GM12873 (cell line): ENCODE measurements around the gene ATP6AP1.

ENCODE experiments used
- TF ChIP-seq, protein P1 (sequence below): IDR thresholded peaks from 2 replicates; pipeline ENCODE4 v1.5.1; 2012; ENCODE audit warnings: low read depth, mild to moderate bottlenecking, moderate library complexity, low read length, control low read depth; ENCODE audit not compliant: insufficient read depth; ENCODE audit errors: missing control alignments

ATP6AP1 gene

DNA sequence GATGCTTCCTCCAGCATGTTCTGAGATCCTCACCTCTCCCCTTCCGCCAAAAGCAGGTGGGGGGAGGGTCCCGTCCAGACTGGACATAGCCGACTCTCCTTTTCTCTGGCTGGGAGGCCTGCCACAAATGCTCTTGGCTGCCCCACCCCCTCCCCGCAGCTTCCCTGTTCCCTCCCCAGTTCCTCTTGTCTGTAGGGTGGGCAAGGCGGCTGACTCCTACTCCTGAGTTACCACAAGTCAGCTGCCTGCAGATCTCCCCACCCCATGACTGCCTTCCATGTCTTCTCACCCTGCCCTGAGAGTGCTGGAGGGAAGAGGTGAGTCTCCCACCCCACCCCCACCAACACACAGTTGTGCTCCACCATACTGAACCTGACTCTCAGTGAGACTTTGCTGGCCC lies 2.9 kb downstream of the ATP6AP1 start:
- TF ChIP-seq, protein P1, sequence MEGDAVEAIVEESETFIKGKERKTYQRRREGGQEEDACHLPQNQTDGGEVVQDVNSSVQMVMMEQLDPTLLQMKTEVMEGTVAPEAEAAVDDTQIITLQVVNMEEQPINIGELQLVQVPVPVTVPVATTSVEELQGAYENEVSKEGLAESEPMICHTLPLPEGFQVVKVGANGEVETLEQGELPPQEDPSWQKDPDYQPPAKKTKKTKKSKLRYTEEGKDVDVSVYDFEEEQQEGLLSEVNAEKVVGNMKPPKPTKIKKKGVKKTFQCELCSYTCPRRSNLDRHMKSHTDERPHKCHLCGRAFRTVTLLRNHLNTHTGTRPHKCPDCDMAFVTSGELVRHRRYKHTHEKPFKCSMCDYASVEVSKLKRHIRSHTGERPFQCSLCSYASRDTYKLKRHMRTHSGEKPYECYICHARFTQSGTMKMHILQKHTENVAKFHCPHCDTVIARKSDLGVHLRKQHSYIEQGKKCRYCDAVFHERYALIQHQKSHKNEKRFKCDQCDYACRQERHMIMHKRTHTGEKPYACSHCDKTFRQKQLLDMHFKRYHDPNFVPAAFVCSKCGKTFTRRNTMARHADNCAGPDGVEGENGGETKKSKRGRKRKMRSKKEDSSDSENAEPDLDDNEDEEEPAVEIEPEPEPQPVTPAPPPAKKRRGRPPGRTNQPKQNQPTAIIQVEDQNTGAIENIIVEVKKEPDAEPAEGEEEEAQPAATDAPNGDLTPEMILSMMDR, result no peak

DNA sequence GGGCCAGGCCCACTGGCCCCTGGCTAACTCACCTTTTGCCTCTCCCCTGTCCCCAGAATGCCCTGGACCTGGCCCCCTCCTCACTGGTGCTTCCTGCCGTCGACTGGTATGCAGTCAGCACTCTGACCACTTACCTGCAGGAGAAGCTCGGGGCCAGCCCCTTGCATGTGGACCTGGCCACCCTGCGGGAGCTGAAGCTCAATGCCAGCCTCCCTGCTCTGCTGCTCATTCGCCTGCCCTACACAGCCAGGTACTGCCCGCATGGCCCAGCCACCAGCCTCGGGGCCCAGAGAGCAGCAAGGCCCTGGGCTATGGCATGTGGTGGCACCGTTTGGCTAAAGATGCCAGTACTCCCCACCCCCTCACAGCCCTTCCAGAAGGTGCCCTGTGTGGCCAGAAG lies 3.7 kb downstream of the ATP6AP1 start:
- TF ChIP-seq, protein P1, result no peak

DNA sequence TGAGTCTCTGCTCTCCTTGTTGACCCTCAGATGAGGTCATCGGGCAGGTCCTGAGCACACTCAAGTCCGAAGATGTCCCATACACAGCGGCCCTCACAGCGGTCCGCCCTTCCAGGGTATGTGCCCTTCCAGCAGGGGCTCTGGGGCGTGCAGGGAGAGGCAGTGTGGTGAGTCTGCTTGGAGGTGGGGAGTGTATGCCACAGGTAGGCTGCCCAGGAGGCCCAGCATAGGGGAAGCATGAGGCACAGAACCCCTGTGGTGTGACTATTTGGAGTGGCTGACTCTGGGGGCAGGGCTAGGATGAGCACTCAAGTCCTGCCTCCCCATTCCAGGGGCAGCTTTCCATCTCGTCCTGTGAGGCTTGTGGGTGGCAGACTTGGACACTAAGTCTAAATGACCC lies 5.1 kb downstream of the ATP6AP1 start:
- TF ChIP-seq, protein P1, result no peak

DNA sequence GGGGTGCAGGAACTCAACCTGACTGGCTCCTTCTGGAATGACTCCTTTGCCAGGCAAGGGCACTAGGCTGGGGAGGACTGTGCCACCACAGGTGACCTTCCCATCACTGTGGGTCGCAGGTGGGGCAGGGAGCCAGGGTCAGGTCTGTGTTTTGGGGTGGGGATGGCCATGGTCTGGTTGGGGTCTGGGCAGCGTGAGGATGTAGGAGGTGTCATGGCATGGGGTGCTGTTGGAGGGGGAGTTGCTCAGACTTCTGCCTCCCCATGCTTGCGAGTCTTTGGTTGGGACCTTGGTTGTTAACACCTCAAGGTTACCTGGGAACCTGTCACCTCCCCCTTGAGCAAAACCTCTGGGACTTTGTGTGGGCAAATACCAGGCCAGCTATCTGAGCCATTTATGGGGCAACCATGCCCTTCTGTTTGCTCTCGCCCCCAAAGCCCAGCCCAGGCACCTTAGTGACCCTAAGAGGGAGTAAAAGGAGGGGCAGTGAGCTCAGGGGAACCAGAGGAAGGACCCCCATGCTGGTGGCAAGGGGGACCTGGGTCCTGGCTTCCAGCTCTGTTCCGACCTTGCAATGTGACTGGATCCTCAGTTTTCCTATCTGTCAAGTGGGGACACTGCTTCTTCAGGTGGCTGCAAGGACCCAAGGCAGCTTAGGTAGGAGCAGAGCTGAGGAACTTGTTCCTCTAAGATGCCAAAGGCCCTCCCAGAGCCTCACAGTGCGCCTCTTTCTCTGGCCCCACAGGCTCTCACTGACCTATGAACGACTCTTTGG lies 6.1 kb downstream of the ATP6AP1 start:
- TF ChIP-seq, protein P1, result no peak

DNA sequence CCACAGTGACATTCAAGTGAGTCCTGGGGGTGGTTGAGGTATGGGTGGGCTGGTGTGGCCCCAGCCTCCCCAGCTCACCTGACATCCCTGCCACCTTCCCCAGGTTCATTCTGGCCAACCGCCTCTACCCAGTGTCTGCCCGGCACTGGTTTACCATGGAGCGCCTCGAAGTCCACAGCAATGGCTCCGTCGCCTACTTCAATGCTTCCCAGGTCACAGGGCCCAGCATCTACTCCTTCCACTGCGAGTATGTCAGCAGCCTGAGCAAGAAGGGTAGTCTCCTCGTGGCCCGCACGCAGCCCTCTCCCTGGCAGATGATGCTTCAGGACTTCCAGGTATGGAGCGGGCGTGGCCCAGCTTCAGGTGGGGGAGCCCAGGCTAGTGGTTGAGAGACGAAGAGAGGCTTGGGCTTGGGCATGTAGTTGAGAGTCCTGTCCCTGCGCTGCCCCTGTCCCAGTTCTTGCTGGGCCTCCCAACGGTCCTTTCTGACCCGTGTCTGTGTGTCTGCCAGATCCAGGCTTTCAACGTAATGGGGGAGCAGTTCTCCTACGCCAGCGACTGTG lies 6.8 kb downstream of the ATP6AP1 start:
- TF ChIP-seq, protein P1, result no peak

DNA sequence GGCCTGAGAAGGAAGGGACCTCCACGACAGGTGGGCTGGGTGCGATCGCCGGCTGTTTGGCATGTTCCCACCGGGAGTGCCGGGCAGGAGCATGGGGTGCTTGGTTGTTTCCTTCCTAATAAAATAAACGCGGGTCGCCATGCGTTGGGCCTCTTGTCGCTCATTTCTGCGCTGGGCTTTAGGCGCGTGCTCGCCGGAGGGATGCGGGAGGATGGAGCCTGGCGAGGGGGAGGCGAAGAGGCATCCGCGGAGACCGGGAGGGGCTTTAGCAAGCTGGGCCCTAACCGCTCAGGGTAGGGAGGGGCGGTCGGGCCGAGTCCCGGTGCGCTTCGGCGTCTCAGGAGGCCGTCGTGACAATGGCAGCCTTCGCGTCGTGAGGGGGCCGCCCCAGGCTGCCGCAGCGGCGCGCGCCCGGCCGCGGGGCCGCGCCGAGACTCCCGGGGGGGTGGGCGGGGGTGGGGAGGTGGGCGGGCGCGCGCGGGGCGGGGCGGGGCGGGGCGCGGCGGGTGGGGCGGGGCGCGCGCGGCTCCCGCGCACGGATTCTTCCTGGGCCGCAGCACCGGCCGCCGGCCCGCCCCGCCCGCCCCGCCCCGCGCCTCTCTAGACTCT lies 8.0 kb downstream of the ATP6AP1 start:
- TF ChIP-seq, protein P1, result no peak

DNA sequence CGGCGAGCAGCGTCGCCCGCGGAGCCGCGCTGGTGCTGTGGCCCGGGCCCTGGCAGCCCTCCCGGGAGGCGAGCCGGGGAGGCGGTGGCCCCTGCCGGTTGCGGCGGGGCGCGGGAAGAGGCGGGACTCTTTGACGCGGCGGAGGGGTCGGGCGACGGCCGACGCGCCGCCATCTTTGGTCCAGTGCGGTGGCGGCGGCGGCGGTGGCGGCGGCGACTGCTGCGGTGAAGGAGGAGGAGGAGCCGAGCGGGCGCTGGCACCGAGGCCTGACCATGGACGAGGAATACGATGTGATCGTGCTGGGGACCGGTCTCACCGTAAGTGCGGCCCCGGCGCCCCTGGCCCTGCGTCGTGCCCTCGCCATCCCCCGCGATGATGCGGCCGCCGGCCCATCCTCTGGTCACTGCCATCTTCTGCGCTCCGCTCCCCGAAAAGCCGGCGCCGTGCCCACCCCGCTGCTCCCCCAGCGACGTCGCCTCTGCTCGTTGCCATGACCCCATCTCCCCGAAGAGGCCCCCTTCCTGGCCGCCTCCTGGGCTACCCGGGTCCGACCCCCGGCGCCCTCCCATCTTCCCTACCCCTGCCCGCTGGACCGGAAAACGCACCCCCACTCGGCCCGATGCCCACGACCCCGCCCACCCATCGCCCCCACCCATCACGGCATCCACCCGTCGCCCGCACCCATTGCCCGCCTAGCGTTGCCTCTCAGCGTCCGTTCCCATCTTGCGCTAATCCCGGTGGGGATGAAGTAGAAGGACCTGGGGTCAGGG lies 8.7 kb downstream of the ATP6AP1 start, which contains the start of gene GDI1:
TSS of gene GDI1 (plus strand) at position 172 of the 770 bp plus-strand sequence. CDS start at position 273, 101 bp downstream.
- TF ChIP-seq, protein P1, result no peak
